Bronchial epithelial cell (primary cell): ENCODE results near the gene PADI3. TPM values are rescaled to one million over a fixed set of nuclear protein-coding genes. Genes with fewer than 3 reads are reported as not detected.

Experiments used
- DNase-seq: peaks from one replicate; pipeline ENCODE4 v3.0.0-alpha.2; 2010; ENCODE audit warnings: low read depth
- FAIRE-seq: peaks from 2 replicates; lab custom pipeline; 2011; peaks lifted over from hg19 to GRCh38; lab: Jason Lieb, UNC
- H3K27me3 ChIP-seq: 2 replicates; pipeline ENCODE4 v1.5.1; 2011; ENCODE audit warnings: low read length; ENCODE audit not compliant: control insufficient read depth, insufficient read depth
- H3K36me3 ChIP-seq: 2 replicates; pipeline ENCODE4 v1.5.1; 2011; ENCODE audit warnings: low read length; ENCODE audit not compliant: control insufficient read depth, insufficient read depth
- H3K4me3 ChIP-seq: 2 replicates; pipeline ENCODE4 v1.5.1; 2011; ENCODE audit warnings: mild to moderate bottlenecking, low read depth, low read length, control low read depth
- CTCF ChIP-seq: IDR thresholded peaks from 2 replicates; pipeline ENCODE4 v1.5.1; 2011; ENCODE audit warnings: mild to moderate bottlenecking, moderate library complexity, low read length, control low read depth, inconsistent platforms; ENCODE audit not compliant: insufficient read depth, severe bottlenecking
- total RNA-seq: library from RNA; depleted of rRNA; stranded (reverse); fragments of >200 nt; gene quantifications from 2 replicates; pipeline ENCODE4 v1.2.1, GENCODE V29; 2014

Gene PADI3
- total RNA-seq, 1 donor from 2014 or later, result 0.26 TPM

- no peak for FAIRE-seq
- no peak for TF ChIP-seq CTCF
- no peaks in the 10 kb centered on the region for H3K27me3 ChIP-seq
These were observed 11.8 kb downstream of the PADI3 start for GRCh38 chr1:17260738-17261137.

GRCh38 chr1:17263936-17264335 is 15.0 kb downstream of the PADI3 start:
- DNase-seq, result no peak
- no peak for TF ChIP-seq CTCF
- FAIRE-seq, result no peak
- Histone ChIP-seq H3K4me3 (no peak overlapping the region), H3K36me3 (no peaks in the 10 kb centered on the region), H3K27me3 (no peaks in the 10 kb centered on the region)

More at GRCh38 chr1:17260738-17261137, 11.8 kb downstream of the PADI3 start:
- no peak overlapping the region for H3K4me3 ChIP-seq
- no peak for DNase-seq
- H3K36me3 ChIP-seq, result no peaks in the 10 kb centered on the region

- DNase-seq (no peak), FAIRE-seq (no peak)
- Histone ChIP-seq H3K36me3 (no peaks in the 10 kb centered on the region), H3K27me3 (no peaks in the 10 kb centered on the region), H3K4me3 (no peak overlapping the region)
- no peak for TF ChIP-seq CTCF
These were observed 15.6 kb downstream of the PADI3 start for GRCh38 chr1:17264470-17264869.

- peak; percentile 26 for TF ChIP-seq CTCF
- no peaks in the 10 kb centered on the region for H3K27me3 ChIP-seq
- no peak for FAIRE-seq
- no peak overlapping the region for H3K4me3 ChIP-seq
- H3K36me3 ChIP-seq, result no peaks in the 10 kb centered on the region
- peak; percentile 81 for DNase-seq
These were observed 16.3 kb downstream of the PADI3 start for GRCh38 chr1:17265162-17265561.

GRCh38 chr1:17265950-17266349 is 17.1 kb downstream of the PADI3 start:
- no peak for DNase-seq
- Histone ChIP-seq H3K36me3 (no peaks in the 10 kb centered on the region), H3K4me3 (no peak overlapping the region), H3K27me3 (no peaks in the 10 kb centered on the region)
- FAIRE-seq, result no peak
- TF ChIP-seq CTCF, result no peak
